ENCODE data around the gene RAB12. TPM values are rescaled to one million over a fixed set of nuclear protein-coding genes. Genes with fewer than 3 reads are reported as not detected.

RAB12 gene
- total and polyA plus RNA-seq, 2 of the 8 experiments (the other 6 are each of a cell fraction or from before 2014, with no cell fraction given), result 19.7 to 45.9 TPM

- no peak overlapping the region for H2BK20ac ChIP-seq (ENCODE audit: low read length)
- H3K9ac ChIP-seq (replicated peaks in 1 of 4; ENCODE audit: extremely low read depth in 1 of 4, low read depth in 3 of 4, low read length in 3 of 4), result no peak overlapping the region
- no peak overlapping the region for H2BK15ac ChIP-seq (ENCODE audit: low read length)
- no peak overlapping the region for H2AFZ ChIP-seq (ENCODE audit: low read length)
- peaks cover 58 to 100% of the 10 kb centered on the region in 2 experiments for H3K79me2 ChIP-seq (ENCODE audit: control insufficient read depth in 1 of 2, insufficient read depth in 2 of 2, low read length in 2 of 2)
- no peak overlapping the region; the same call in 1 of the 2 replicates for H3K27ac ChIP-seq (ENCODE audit: low read depth, low read length)
- H4K8ac ChIP-seq (ENCODE audit: extremely low read depth, insufficient read depth, low read length), result peak overlapping the region; percentile 36
- WGBS, 2 experiments (ENCODE audit: extremely low coverage in 1 of 2, insufficient coverage in 1 of 2, insufficient read length in 1 of 2, insufficient replicate concordance in 2 of 2, low coverage in 1 of 2, low lambda C conversion rate in 2 of 2, missing lambda C conversion rate in 1 of 2), result 84% methylated on average over 12 of the region's 12 CpGs; no CpG with 5 or more reads in 1 of the 2 experiments
- H3K36me3 ChIP-seq (ENCODE audit: control insufficient read depth in 2 of 4, insufficient read depth in 4 of 4, low read length in 3 of 4), result peaks cover 0 to 8% (median 2%) of the 10 kb centered on the region in 4 experiments; a peak in 3 of 8 replicates
- peak overlapping the region; percentile 72 for H3K18ac ChIP-seq (ENCODE audit: extremely low read depth, low read length)
- peaks cover 19 to 29% of the 10 kb centered on the region in 2 experiments for H4K20me1 ChIP-seq (replicated peaks in 1 of 2; ENCODE audit: control insufficient read depth in 1 of 2, insufficient read depth in 2 of 2, low read length in 2 of 2)
- no peaks in the 10 kb centered on the region for H3K27me3 ChIP-seq (replicated peaks in 1 of 4; ENCODE audit: control insufficient read depth in 3 of 4, extremely low read depth in 1 of 4, insufficient read depth in 3 of 4, low read length in 3 of 4)
- no peak overlapping the region for H2AK5ac ChIP-seq (ENCODE audit: low read depth, low read length)
- no peak for TF ChIP-seq SP4 (IDR thresholded peaks at IDR 0.05; ENCODE audit: low read length)
- TF ChIP-seq MAFK (IDR thresholded peaks at IDR 0.05; ENCODE audit: low read depth, low read length), result no peak
- TF ChIP-seq POLR2AphosphoS5 (IDR thresholded peaks at IDR 0.05; ENCODE audit: low read depth, low read length), result peak; percentile 43
- peak in 1 of 3 experiments; percentile 4; a peak in 1 of 4 replicates for TF ChIP-seq CTCF (IDR thresholded peaks at IDR 0.05; ENCODE audit: control extremely low read depth in 1 of 3, insufficient read depth in 1 of 3, low read depth in 1 of 3, low read length in 3 of 3)
- 0 out of 3 replicates have a peak, but pooled peaks of 1 of the 2 experiments have one; percentile 35 for TF ChIP-seq POLR2A (IDR thresholded peaks at IDR 0.05; ENCODE audit: control extremely low read depth in 1 of 2, low read depth in 2 of 2, low read length in 2 of 2)
- CTCF ChIA-PET (ENCODE audit: partially characterized antibody), result interaction anchor here (1.0 to 1.8 kb wide), 2 partner anchors 11 to 130 kb away, joined by 3 to 5 read pairs; no protein-coding TSS in a partner anchor
- no peak overlapping the region for H3K56ac ChIP-seq (replicated peaks; ENCODE audit: insufficient read length, low read depth, low read length)
- H3K4me3 ChIP-seq (ENCODE audit: extremely low read depth in 1 of 4, insufficient read depth in 2 of 4, low read depth in 3 of 4, low read length in 4 of 4), result peak overlapping the region in 1 of 4 experiments; percentile 16; a peak in 1 of 8 replicates
- H4K91ac ChIP-seq (replicated peaks; ENCODE audit: insufficient read length, low read length), result peak overlapping the region; percentile 35
- no peak overlapping the region for H2BK120ac ChIP-seq (replicated peaks; ENCODE audit: low read depth, low read length)
- FAIRE-seq (no peak), DNase-seq (ENCODE audit: low read depth in 1 of 2, low spot score in 2 of 2) (no peak)
- H3K23me2 ChIP-seq (ENCODE audit: low read depth, low read length), result peaks cover 2% of the 10 kb centered on the region; the same call in 1 of the 2 replicates
- POLR2A ChIA-PET (ENCODE audit: partially characterized antibody), result interaction anchor here (2.0 to 3.1 kb wide), 2 partner anchors 15 to 26 kb away, joined by 7 to 8 read pairs; no protein-coding TSS in a partner anchor
- no peak overlapping the region for H2BK12ac ChIP-seq (ENCODE audit: low read depth, low read length)
- H3K9me3 ChIP-seq (ENCODE audit: insufficient read depth in 2 of 2, low read depth in 1 of 2, low read length in 1 of 2), result no peaks in the 10 kb centered on the region
- peak overlapping the region; percentile 5 to 30; a peak in 1 of 4 replicates for H3K4me2 ChIP-seq (ENCODE audit: insufficient read depth in 1 of 2, low read depth in 2 of 2, low read length in 2 of 2)
- H3K4ac ChIP-seq (replicated peaks; ENCODE audit: insufficient read length, low read depth, low read length), result peak overlapping the region; percentile 49
- peak overlapping the region; percentile 57 for H2BK5ac ChIP-seq (ENCODE audit: low read depth, low read length)
- peaks cover 12% of the 10 kb centered on the region for H3K79me1 ChIP-seq (ENCODE audit: low read depth, low read length)
- H3K14ac ChIP-seq (ENCODE audit: insufficient read length), result no peak overlapping the region
- H3K23ac ChIP-seq (ENCODE audit: insufficient read length), result no peak overlapping the region
- peak overlapping the region; percentile 34 for H4K5ac ChIP-seq (ENCODE audit: insufficient read length, low read depth, low read length)
- H3K4me1 ChIP-seq (replicated peaks in 1 of 4; ENCODE audit: control insufficient read depth in 3 of 4, insufficient read depth in 4 of 4, low read length in 3 of 4), result peaks cover 8 to 32% (median 14%) of the 10 kb centered on the region in 4 experiments
Measured at GRCh38 chr18:8614875-8615274, 5.6 kb downstream of the RAB12 start.
